ENCODE measurements around the gene LAMA2. TPM values are rescaled to one million over a fixed set of nuclear protein-coding genes. Genes with fewer than 3 reads are reported as not detected.
"Not testable (repeated sequence)": the region's sequence is repeated elsewhere in the genome, so short reads cannot be mapped to it uniquely, and the experiment has no call there.

LAMA2 gene
- total and polyA plus RNA-seq, 2 of the 13 experiments (the other 11 are each of a cell fraction or from before 2014, with no cell fraction given) = 0.11 to 0.28 TPM

DNA sequence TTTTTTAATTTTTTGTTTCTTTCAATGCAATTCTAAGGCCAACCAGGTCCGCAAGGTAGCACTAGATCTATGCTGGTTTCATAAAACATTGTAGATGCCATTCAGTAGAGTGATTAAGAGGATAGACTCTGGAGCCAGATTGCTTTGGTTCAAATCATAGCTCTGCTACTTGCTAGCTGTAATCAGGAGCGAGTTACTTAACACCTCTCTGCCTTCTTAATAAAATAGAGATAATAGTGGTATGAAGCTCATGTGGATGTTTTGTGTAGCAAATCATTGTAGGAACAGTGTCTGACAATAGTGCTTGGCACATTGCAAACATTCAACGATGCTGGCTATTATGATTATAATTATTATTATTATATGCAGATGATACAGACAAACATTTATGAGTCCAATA is 164.9 kb downstream of the LAMA2 start (continued):
- TF ChIP-seq SIN3A (IDR thresholded peaks at IDR 0.05; ENCODE audit: borderline replicate concordance, low read depth, low read length) (no peak), MXD1 (CRISPR knock-in tag; IDR thresholded peaks at IDR 0.05) (no peak), YEATS2 (CRISPR knock-in tag; IDR thresholded peaks at IDR 0.05; ENCODE audit: borderline replicate concordance) (no peak), BORCS8-MEF2B (CRISPR knock-in tag; IDR thresholded peaks at IDR 0.05) (no peak), MBNL3 (CRISPR knock-in tag; conservative IDR thresholded peaks at IDR 0.05) (no peak), ASH2L (IDR thresholded peaks at IDR 0.05; ENCODE audit: insufficient read length, low read depth, low read length) (no peak), TEAD2 (CRISPR knock-in tag; IDR thresholded peaks at IDR 0.05) (no peak), MEF2D (CRISPR knock-in tag; IDR thresholded peaks at IDR 0.05) (no peak), PHB2 (IDR thresholded peaks at IDR 0.05; ENCODE audit: partially characterized antibody) (no peak)
- TF ChIP-seq, protein P1, sequence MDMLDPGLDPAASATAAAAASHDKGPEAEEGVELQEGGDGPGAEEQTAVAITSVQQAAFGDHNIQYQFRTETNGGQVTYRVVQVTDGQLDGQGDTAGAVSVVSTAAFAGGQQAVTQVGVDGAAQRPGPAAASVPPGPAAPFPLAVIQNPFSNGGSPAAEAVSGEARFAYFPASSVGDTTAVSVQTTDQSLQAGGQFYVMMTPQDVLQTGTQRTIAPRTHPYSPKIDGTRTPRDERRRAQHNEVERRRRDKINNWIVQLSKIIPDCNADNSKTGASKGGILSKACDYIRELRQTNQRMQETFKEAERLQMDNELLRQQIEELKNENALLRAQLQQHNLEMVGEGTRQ (IDR thresholded peaks at IDR 0.05; ENCODE audit: low read depth, low read length) = no peak
- TF ChIP-seq, protein P1 (CRISPR knock-in tag; IDR thresholded peaks at IDR 0.05; ENCODE audit: borderline replicate concordance) = no peak

DNA sequence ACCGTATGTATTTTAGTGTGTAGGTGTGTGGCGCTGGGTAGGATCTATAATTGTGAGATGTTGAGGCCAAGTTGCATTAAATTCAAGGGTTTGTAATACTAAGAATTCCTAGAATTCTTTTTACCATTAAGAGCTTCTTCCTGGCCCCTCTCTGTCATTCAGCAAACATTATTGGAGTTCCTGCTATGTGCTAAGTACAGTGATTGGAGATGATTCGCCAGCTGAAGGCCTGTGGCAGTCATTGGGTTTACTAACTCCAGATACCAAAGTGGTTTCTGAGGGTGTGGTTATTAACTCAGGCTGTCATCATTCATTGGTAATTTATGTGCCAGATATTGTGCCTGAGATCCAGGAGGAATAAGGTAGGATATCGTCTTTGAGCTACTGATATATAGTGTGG is 167.1 kb downstream of the LAMA2 start:
- intact Hi-C loops (cut with micrococcal nuclease; ENCODE audit: unreplicated experiment) (no loop called here), in situ Hi-C loops (cut with HindIII; ENCODE audit: extremely low pct_ligation_motif_present, low pct_unique_long_range_greater_than_20kb) (no loop called here)
- BruUV-seq (replicated peaks) = no TSS peak
- 14% methylated on average over 4 of the region's 4 CpGs for WGBS (ENCODE audit: low lambda C conversion rate)
- Histone ChIP-seq H3K36me3 (replicated peaks in 1 of 2; ENCODE audit: control insufficient read depth in 1 of 2, insufficient read depth in 2 of 2, low read length in 2 of 2) (no peaks in the 10 kb centered on the region), H4K20me1 (ENCODE audit: insufficient read depth, low read length) (no peaks in the 10 kb centered on the region), H3K9ac (ENCODE audit: insufficient read depth, low read depth, low read length) (no peak overlapping the region), H3K79me2 (ENCODE audit: insufficient read depth, low read length) (no peaks in the 10 kb centered on the region), H3K9me3 (ENCODE audit: low read length) (no peaks in the 10 kb centered on the region), H3K4me2 (ENCODE audit: low read depth, low read length) (no peak overlapping the region), H2AFZ (ENCODE audit: low read length) (no peak overlapping the region), H3K4me1 (ENCODE audit: insufficient read depth, low read length) (no peaks in the 10 kb centered on the region), H3K27me3 (ENCODE audit: control insufficient read depth in 1 of 2, insufficient read depth in 2 of 2, low read length in 2 of 2) (no peaks in the 10 kb centered on the region), H3K27ac (ENCODE audit: extremely low read length, insufficient read depth, low read length) (no peak overlapping the region), H3K4me3 (replicated peaks in 1 of 3; ENCODE audit: insufficient read depth in 1 of 3, low read depth in 2 of 3, low read length in 3 of 3) (no peak overlapping the region)
- CTCF ChIA-PET (ENCODE audit: low intra/inter-chr PET ratio, low total read pairs) = no interaction called here
- ATAC-seq (no peak), FAIRE-seq (no peak), DNase-seq (ENCODE audit: low spot score) (no peak)
- TF ChIP-seq MYPOP (CRISPR knock-in tag; IDR thresholded peaks at IDR 0.05) = no peak
- POLR2A ChIA-PET = no interaction called here

GRCh38 chr6:129053143-129053542 is 170.2 kb downstream of the LAMA2 start:
- H3K4me1 ChIP-seq (ENCODE audit: insufficient read depth, low read length); BruUV-seq (replicated peaks); H3K27ac ChIP-seq (ENCODE audit: extremely low read length, insufficient read depth, low read length); ATAC-seq; H4K20me1 ChIP-seq (ENCODE audit: insufficient read depth, low read length); H3K4me2 ChIP-seq (ENCODE audit: low read depth, low read length); H3K27me3 ChIP-seq (ENCODE audit: control insufficient read depth in 1 of 2, insufficient read depth in 2 of 2, low read length in 2 of 2); DNase-seq (ENCODE audit: low spot score); H3K79me2 ChIP-seq (ENCODE audit: insufficient read depth, low read length); H2AFZ ChIP-seq (ENCODE audit: low read length); in situ Hi-C loops (cut with HindIII; ENCODE audit: extremely low pct_ligation_motif_present, low pct_unique_long_range_greater_than_20kb); CTCF ChIA-PET (ENCODE audit: low intra/inter-chr PET ratio, low total read pairs); H3K9ac ChIP-seq (ENCODE audit: insufficient read depth, low read depth, low read length); H3K4me3 ChIP-seq (replicated peaks in 1 of 3; ENCODE audit: insufficient read depth in 1 of 3, low read depth in 2 of 3, low read length in 3 of 3); H3K36me3 ChIP-seq (replicated peaks in 1 of 2; ENCODE audit: control insufficient read depth in 1 of 2, insufficient read depth in 2 of 2, low read length in 2 of 2); POLR2A ChIA-PET; H3K9me3 ChIP-seq (ENCODE audit: low read length); FAIRE-seq; intact Hi-C loops (cut with micrococcal nuclease; ENCODE audit: unreplicated experiment): not testable (repeated sequence)
- 44% methylated on average over 13 of the region's 13 CpGs for WGBS (ENCODE audit: low lambda C conversion rate)

Measured in HepG2 (cell line).